Sigmoid colon (tissue), 7 donors: Measurements from ENCODE around the gene URB1. TPM values are rescaled to one million over a fixed set of nuclear protein-coding genes. Genes with fewer than 3 reads are reported as not detected.

Source experiments
- DNase-seq: peaks from one replicate; pipeline ENCODE4 v3.0.0-alpha.2; 2019
- H3K27ac ChIP-seq, 4 donors: fragments of 200-600 bp; sonication (generic); one replicate each; pipeline ENCODE4 v1.5.1; 2016 to 2019; ENCODE audit warnings: mild to moderate bottlenecking in 1 of 4
- H3K27me3 ChIP-seq, 3 donors: fragments of 200-600 bp; sonication (generic); one replicate each; pipeline ENCODE4 v1.5.1; 2019; ENCODE audit warnings: mild to moderate bottlenecking in 1 of 3
- H3K36me3 ChIP-seq, 4 donors: fragments of 200-600 bp; sonication (generic); one replicate each; pipeline ENCODE4 v1.5.1; 2016 to 2019
- H3K4me1 ChIP-seq, 4 donors: fragments of 200-600 bp; sonication (generic); one replicate each; pipeline ENCODE4 v1.5.1; 2017 to 2019
- H3K4me3 ChIP-seq, 4 donors: fragments of 200-600 bp; sonication (generic); one replicate each; pipeline ENCODE4 v1.5.1; 2017 to 2019; ENCODE audit warnings: mild to moderate bottlenecking in 2 of 4, moderate library complexity in 1 of 4
- H3K9me3 ChIP-seq, 4 donors: fragments of 200-600 bp in 3 of 4; sonication (generic) in 3 of 4; one replicate each; pipeline versions ENCODE4 v1.5.1 to v1.6.1; 2013 to 2019
- EP300 ChIP-seq, 4 donors: sonication (generic); formaldehyde crosslinking; IDR thresholded peaks; one replicate each; pipeline ENCODE4 v1.6.1; 2017; ENCODE audit warnings: antibody characterized with exemption in 4 of 4
- POLR2A ChIP-seq, 2 donors: fragments of 450-650 bp; IDR thresholded peaks; one replicate each; pipeline ENCODE4 v1.6.1; 2016; ENCODE audit warnings: antibody characterized with exemption in 2 of 2, mild to moderate bottlenecking in 2 of 2, moderate library complexity in 2 of 2
- POLR2AphosphoS5 ChIP-seq, 4 donors: sonication (generic); formaldehyde crosslinking; IDR thresholded peaks; one replicate each; pipeline ENCODE4 v1.6.1; 2017; ENCODE audit warnings: antibody characterized with exemption in 4 of 4
- WGBS, 2 donors: extraction: QIAGEN DNeasy Blood & Tissue Kit; methylation state at CpG; one replicate each; pipeline ENCODE4 v1.1.7; 2013; 5-methylcytosine and 5-hydroxymethylcytosine counted together
- intact Hi-C: fragments of 100-400 bp; cut with DNase I; formaldehyde crosslinking; loops from one replicate; pipeline ENCODE4 v1.15.1; 2023
- polyA plus RNA-seq, 3 donors: library from polyadenylated mRNA; stranded (reverse); fragments of 200-250 nt; gene quantifications; one replicate each; pipeline ENCODE4 v1.2.3, GENCODE V29; 2013
- total RNA-seq, 4 donors: library from RNA; depleted of rRNA; stranded (reverse); fragments of >200 nt; gene quantifications; one replicate each; pipeline ENCODE4 v1.1.0, GENCODE V29; 2016
- TF ChIP-seq, protein P1 (sequence below), 4 experiments: fragments of 450-650 bp in 3 of 4; fragments of 200-600 bp in 1 of 4; IDR thresholded peaks; one replicate each; pipeline ENCODE4 v1.5.1; 2016 to 2019; ENCODE audit warnings: antibody characterized with exemption in 4 of 4, mild to moderate bottlenecking in 3 of 4, moderate library complexity in 2 of 4
- donor health status: healthy with polysubstance abuse.
- donor health status: Bipolar disorder and iron deficiency.
- donor health status: healthy.

Gene URB1
- total and polyA plus RNA-seq, 7 donors: 0.60 to 16.7 (median 7.5) TPM

DNA sequence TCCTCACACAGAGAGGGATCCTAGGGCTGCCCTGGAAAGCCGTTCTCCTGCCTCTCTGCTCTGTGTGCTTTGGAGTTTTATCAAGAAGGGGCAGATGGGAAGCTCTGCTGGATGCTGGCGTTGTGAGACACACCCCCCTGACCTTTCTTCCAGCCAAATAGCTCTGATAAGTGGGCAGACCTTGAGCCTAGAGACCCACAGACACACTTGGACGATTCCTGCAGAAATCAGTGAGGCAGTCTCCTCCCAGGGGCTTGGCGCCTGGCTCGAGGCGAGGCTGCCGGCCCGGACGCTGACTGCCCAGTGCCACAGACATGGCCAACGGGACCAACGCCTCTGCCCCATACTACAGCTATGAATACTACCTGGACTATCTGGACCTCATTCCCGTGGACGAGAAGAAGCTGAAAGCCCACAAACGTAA lies 94.1 kb downstream of the URB1 start, which contains the start of gene MRAP:
Gene MRAP (plus strand): TSS at position 198 of the 424 bp plus-strand sequence. CDS start 117 bp downstream, at position 315.
- Histone ChIP-seq H3K4me3 (no peak within 1 kb of the TSS), H3K27me3 (no peaks in the 10 kb centered on the region), H3K27ac (no peak within 1 kb of the TSS), H3K4me1 (no peaks in the 10 kb centered on the region), H3K9me3 (no peaks in the 10 kb centered on the region), H3K36me3 (no peaks in the 10 kb centered on the region)
- 92 to 93% methylated on average over 14 of the region's 14 CpGs for WGBS, 2 donors
- TF ChIP-seq EP300 (IDR thresholded peaks at IDR 0.05): no peak
- no peak for DNase-seq
- intact Hi-C loops: no loop called here

GRCh38 chr21:32298148-32298559 lies 94.7 kb downstream of the URB1 start:
- H3K9me3 ChIP-seq: no peaks in the 10 kb centered on the region
- H3K27ac ChIP-seq: no peak overlapping the region
- WGBS, 2 donors: 88 to 92% methylated on average over 6 of the region's 6 CpGs
- H3K27me3 ChIP-seq: no peaks in the 10 kb centered on the region
- no peaks in the 10 kb centered on the region for H3K36me3 ChIP-seq
- no peak overlapping the region for H3K4me3 ChIP-seq
- intact Hi-C loops: no loop called here
- TF ChIP-seq, protein P1, sequence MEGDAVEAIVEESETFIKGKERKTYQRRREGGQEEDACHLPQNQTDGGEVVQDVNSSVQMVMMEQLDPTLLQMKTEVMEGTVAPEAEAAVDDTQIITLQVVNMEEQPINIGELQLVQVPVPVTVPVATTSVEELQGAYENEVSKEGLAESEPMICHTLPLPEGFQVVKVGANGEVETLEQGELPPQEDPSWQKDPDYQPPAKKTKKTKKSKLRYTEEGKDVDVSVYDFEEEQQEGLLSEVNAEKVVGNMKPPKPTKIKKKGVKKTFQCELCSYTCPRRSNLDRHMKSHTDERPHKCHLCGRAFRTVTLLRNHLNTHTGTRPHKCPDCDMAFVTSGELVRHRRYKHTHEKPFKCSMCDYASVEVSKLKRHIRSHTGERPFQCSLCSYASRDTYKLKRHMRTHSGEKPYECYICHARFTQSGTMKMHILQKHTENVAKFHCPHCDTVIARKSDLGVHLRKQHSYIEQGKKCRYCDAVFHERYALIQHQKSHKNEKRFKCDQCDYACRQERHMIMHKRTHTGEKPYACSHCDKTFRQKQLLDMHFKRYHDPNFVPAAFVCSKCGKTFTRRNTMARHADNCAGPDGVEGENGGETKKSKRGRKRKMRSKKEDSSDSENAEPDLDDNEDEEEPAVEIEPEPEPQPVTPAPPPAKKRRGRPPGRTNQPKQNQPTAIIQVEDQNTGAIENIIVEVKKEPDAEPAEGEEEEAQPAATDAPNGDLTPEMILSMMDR (IDR thresholded peaks at IDR 0.05): no peak
- TF ChIP-seq POLR2A (IDR thresholded peaks at IDR 0.05) (no peak), EP300 (IDR thresholded peaks at IDR 0.05) (no peak), POLR2AphosphoS5 (IDR thresholded peaks at IDR 0.05) (no peak)
- DNase-seq: no peak
- H3K4me1 ChIP-seq: no peaks in the 10 kb centered on the region

GRCh38 chr21:32297449-32297848 lies 95.4 kb downstream of the URB1 start:
- Histone ChIP-seq H3K9me3 (no peaks in the 10 kb centered on the region), H3K4me3 (no peak overlapping the region), H3K36me3 (no peaks in the 10 kb centered on the region), H3K27ac (no peak overlapping the region), H3K4me1 (no peaks in the 10 kb centered on the region), H3K27me3 (no peaks in the 10 kb centered on the region)
- intact Hi-C loops: no loop called here
- TF ChIP-seq POLR2A (IDR thresholded peaks at IDR 0.05) (no peak), EP300 (IDR thresholded peaks at IDR 0.05) (no peak), POLR2AphosphoS5 (IDR thresholded peaks at IDR 0.05) (no peak)
- TF ChIP-seq, protein P1 (IDR thresholded peaks at IDR 0.05): no peak
- no peak for DNase-seq
- 80 to 91% methylated on average over 7 of the region's 7 CpGs for WGBS, 2 donors

DNA sequence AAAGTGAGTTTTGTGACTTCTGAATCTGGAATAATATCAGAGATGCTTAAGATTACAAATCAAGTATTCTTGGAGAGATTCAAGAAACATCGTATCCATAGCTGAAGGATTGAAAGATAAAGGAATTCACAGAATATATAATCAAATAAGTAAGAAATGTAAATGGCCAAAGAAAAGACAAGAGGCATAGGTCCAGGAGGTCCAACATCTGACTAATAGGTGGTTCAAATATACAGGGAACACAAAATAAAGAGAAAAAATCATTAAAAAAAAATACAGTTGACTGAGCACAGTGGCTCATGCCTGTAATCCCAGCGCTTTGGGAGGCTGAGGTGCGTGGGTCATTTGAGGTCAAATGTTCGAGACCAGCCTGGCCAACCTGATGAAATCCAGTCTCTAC lies 107.3 kb downstream of the URB1 start:
- 95% methylated on average over 4 of the region's 4 CpGs for WGBS, 2 donors
- TF ChIP-seq, protein P1 (IDR thresholded peaks at IDR 0.05): no peak
- TF ChIP-seq POLR2AphosphoS5 (IDR thresholded peaks at IDR 0.05) (no peak), EP300 (IDR thresholded peaks at IDR 0.05) (no peak), POLR2A (IDR thresholded peaks at IDR 0.05) (no peak)
- Histone ChIP-seq H3K4me3 (no peak overlapping the region), H3K36me3 (no peaks in the 10 kb centered on the region), H3K27me3 (no peaks in the 10 kb centered on the region), H3K9me3 (no peaks in the 10 kb centered on the region), H3K4me1 (no peaks in the 10 kb centered on the region), H3K27ac (no peak overlapping the region)
- intact Hi-C loops: no loop called here
- DNase-seq: no peak

DNA sequence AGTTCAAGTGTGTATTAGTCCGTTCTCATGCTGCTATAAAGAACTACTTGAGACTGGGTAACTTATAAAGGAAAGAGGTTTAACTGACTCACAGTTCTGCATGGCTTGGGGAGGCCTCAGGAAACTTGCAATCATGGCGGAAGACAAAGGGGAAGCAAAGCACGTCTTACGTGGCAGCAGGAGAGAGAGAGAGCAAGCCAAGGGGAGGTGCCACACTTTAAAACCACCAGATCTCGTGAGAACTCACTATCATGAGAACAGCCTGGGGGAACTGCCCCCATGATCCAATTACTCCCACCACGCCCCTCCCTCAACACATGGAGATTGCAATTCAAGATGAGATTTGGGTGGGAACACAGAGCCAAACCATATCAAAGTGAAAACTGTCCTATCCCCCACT lies 109.8 kb downstream of the URB1 start:
- DNase-seq: no peak

GRCh38 chr21:32281531-32281930 lies 111.3 kb downstream of the URB1 start:
- no peak overlapping the region for H3K4me3 ChIP-seq
- DNase-seq: no peak
- TF ChIP-seq POLR2AphosphoS5 (IDR thresholded peaks at IDR 0.05): no peak
- TF ChIP-seq, protein P1 (IDR thresholded peaks at IDR 0.05): no peak
- no peak for TF ChIP-seq POLR2A (IDR thresholded peaks at IDR 0.05)
- TF ChIP-seq EP300 (IDR thresholded peaks at IDR 0.05): no peak
- peaks cover 0 to 20% (median 20%) of the 10 kb centered on the region in 4 donors for H3K4me1 ChIP-seq
- no peaks in the 10 kb centered on the region for H3K27me3 ChIP-seq
- 93 to 94% methylated on average over 7 of the region's 7 CpGs for WGBS, 2 donors
- no peaks in the 10 kb centered on the region for H3K9me3 ChIP-seq
- intact Hi-C loops: no loop called here
- H3K36me3 ChIP-seq: no peaks in the 10 kb centered on the region
- no peak overlapping the region for H3K27ac ChIP-seq

More for the DNA sequence above, 109.8 kb downstream of the URB1 start:
- Histone ChIP-seq H3K36me3 (no peaks in the 10 kb centered on the region), H3K4me3 (no peak overlapping the region), H3K4me1 (peaks cover 0 to 15% (median 14%) of the 10 kb centered on the region in 4 donors), H3K27ac (no peak overlapping the region), H3K27me3 (no peaks in the 10 kb centered on the region), H3K9me3 (no peaks in the 10 kb centered on the region)
- no peak for TF ChIP-seq POLR2AphosphoS5 (IDR thresholded peaks at IDR 0.05)
- intact Hi-C loops: no loop called here
- WGBS, 2 donors: 88% methylated on average over 6 of the region's 6 CpGs
